Measurements from ENCODE around the gene SULF2. TPM values are rescaled to one million over a fixed set of nuclear protein-coding genes. Genes with fewer than 3 reads are reported as not detected.

SULF2 gene
- total and polyA plus RNA-seq, 2 of the 4 experiments (the other 2 are of a cell fraction) = 0.54 to 0.77 TPM

GRCh38 chr20:47704746-47705496, 80.4 kb downstream of the SULF2 start:
- no peak overlapping the region for H3K56ac ChIP-seq (ENCODE audit: extremely low read depth, insufficient read depth, low read length)
- H3K4me1 ChIP-seq (ENCODE audit: control insufficient read depth, insufficient read depth, low read length) = no peaks in the 10 kb centered on the region; the same call in 1 of the 2 replicates
- intact Hi-C loops (cut with micrococcal nuclease) (no loop called here), dilution Hi-C loops (cut with HindIII; ENCODE audit: low sequenced_read_pairs, unreplicated experiment) (no loop called here), in situ Hi-C loops (cut with MboI; ENCODE audit: low sequenced_read_pairs) (no loop called here)
- no peaks in the 10 kb centered on the region for H3K9me3 ChIP-seq (ENCODE audit: control insufficient read depth, insufficient read depth, low read length)
- H2AK9ac ChIP-seq (replicated peaks; ENCODE audit: low read depth, low read length, poor library complexity) = no peak overlapping the region
- no TSS peak for BruUV-seq (replicated peaks)
- ChIA-PET CTCF (no interaction called here), POLR2A (ENCODE audit: unreplicated experiment) (no interaction called here)
- no peak overlapping the region for H2BK5ac ChIP-seq (ENCODE audit: low read depth, low read length, poor library complexity, severe bottlenecking)
- WGBS, 2 experiments (ENCODE audit: extremely low coverage in 2 of 2, insufficient read length in 1 of 2) = 100% methylated on average over 1 of the region's 15 CpGs; no CpG with 5 or more reads in 1 of the 2 experiments
- no peaks in the 10 kb centered on the region for H3K9me1 ChIP-seq (ENCODE audit: insufficient read depth, low read length)
- H4K91ac ChIP-seq (ENCODE audit: insufficient read depth, low read depth, low read length) = no peak overlapping the region
- H3K23ac ChIP-seq (ENCODE audit: low read depth, low read length) = no peak overlapping the region
- H4K8ac ChIP-seq (ENCODE audit: low read depth in 2 of 2, low read length in 2 of 2) = no peak overlapping the region
- H3K27ac ChIP-seq (ENCODE audit: insufficient read depth, low read length) = no peak overlapping the region
- H3K18ac ChIP-seq (ENCODE audit: low read depth, low read length) = no peak overlapping the region
- no peak overlapping the region for H3K4me3 ChIP-seq (ENCODE audit: insufficient read depth, low read depth, low read length)
- ATAC-seq (ENCODE audit: low read depth) (no peak), DNase-seq (no peak)
- H3K27me3 ChIP-seq (ENCODE audit: control insufficient read depth, insufficient read depth, low read length) = peaks cover 2% of the 10 kb centered on the region
- H2BK120ac ChIP-seq (ENCODE audit: low read depth, low read length) = no peak overlapping the region
- H4K20me1 ChIP-seq (ENCODE audit: insufficient read depth, low read length) = no peaks in the 10 kb centered on the region
- H2AK5ac ChIP-seq (ENCODE audit: low read depth, low read length) = no peak overlapping the region
- no peaks in the 10 kb centered on the region for H3K79me1 ChIP-seq (ENCODE audit: low read depth in 1 of 2, low read length in 2 of 2)
- H3K9ac ChIP-seq (ENCODE audit: low read depth, low read length) = no peak overlapping the region
- TF ChIP-seq POLR2A (IDR thresholded peaks at IDR 0.05; ENCODE audit: low read depth, low read length) = no peak
- TF ChIP-seq MAFK (IDR thresholded peaks at IDR 0.05; ENCODE audit: low read depth, low read length) = no peak
- TF ChIP-seq USF2 (IDR thresholded peaks at IDR 0.05; ENCODE audit: low read depth, low read length) = no peak
- TF ChIP-seq ELK1 (IDR thresholded peaks at IDR 0.05; ENCODE audit: borderline replicate concordance, low read depth, low read length) = no peak
- no peak for TF ChIP-seq MAZ (IDR thresholded peaks at IDR 0.05; ENCODE audit: borderline replicate concordance, low read depth, low read length)
- no peak for TF ChIP-seq RFX5 (IDR thresholded peaks at IDR 0.05; ENCODE audit: low read depth, low read length)
- no peak for TF ChIP-seq CHD1 (IDR thresholded peaks at IDR 0.05; ENCODE audit: low read depth, low read length)
- TF ChIP-seq RCOR1 (IDR thresholded peaks at IDR 0.05; ENCODE audit: insufficient replicate concordance, low read length) = no peak
- no peak for TF ChIP-seq SMC3 (IDR thresholded peaks at IDR 0.05; ENCODE audit: low read depth, low read length)
- TF ChIP-seq RAD21 (IDR thresholded peaks at IDR 0.05; ENCODE audit: low read length) = no peak
- TF ChIP-seq, protein P1, sequence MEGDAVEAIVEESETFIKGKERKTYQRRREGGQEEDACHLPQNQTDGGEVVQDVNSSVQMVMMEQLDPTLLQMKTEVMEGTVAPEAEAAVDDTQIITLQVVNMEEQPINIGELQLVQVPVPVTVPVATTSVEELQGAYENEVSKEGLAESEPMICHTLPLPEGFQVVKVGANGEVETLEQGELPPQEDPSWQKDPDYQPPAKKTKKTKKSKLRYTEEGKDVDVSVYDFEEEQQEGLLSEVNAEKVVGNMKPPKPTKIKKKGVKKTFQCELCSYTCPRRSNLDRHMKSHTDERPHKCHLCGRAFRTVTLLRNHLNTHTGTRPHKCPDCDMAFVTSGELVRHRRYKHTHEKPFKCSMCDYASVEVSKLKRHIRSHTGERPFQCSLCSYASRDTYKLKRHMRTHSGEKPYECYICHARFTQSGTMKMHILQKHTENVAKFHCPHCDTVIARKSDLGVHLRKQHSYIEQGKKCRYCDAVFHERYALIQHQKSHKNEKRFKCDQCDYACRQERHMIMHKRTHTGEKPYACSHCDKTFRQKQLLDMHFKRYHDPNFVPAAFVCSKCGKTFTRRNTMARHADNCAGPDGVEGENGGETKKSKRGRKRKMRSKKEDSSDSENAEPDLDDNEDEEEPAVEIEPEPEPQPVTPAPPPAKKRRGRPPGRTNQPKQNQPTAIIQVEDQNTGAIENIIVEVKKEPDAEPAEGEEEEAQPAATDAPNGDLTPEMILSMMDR (conservative IDR thresholded peaks at IDR 0.05; ENCODE audit: low read depth, low read length) = no peak
- no peak for TF ChIP-seq MXI1 (IDR thresholded peaks at IDR 0.05; ENCODE audit: borderline replicate concordance, low read depth, low read length)
- no peak for TF ChIP-seq CEBPB (IDR thresholded peaks at IDR 0.05; ENCODE audit: low read depth, low read length)
- TF ChIP-seq NFE2L2 (IDR thresholded peaks at IDR 0.05; ENCODE audit: low read depth, low read length) = no peak
- H3K4me2 ChIP-seq (ENCODE audit: low read depth, low read length) = no peak overlapping the region
- H2BK15ac ChIP-seq (ENCODE audit: low read depth, low read length) = no peak overlapping the region
- H2AFZ ChIP-seq (replicated peaks; ENCODE audit: low read length, poor library complexity) = peak overlapping the region; percentile 48
- H4K5ac ChIP-seq (ENCODE audit: low read depth, low read length) = no peak overlapping the region
- H2BK20ac ChIP-seq (ENCODE audit: low read depth, low read length) = no peak overlapping the region
- no peak overlapping the region for H3K4ac ChIP-seq (ENCODE audit: low read depth, low read length)
- H3K14ac ChIP-seq (replicated peaks; ENCODE audit: low read depth, low read length) = no peak overlapping the region
- H3K36me3 ChIP-seq (ENCODE audit: control insufficient read depth, insufficient read depth, low read length) = no peaks in the 10 kb centered on the region

Data from IMR-90 (cell line).